DND-41 (cell line): Measurements from ENCODE around the gene IFI30.

ENCODE experiments used
- EZH2 ChIP-seq: IDR thresholded peaks from 3 replicates; pipeline ENCODE4 v1.6.1; 2012; ENCODE audit warnings: borderline replicate concordance, low read depth, mild to moderate bottlenecking, moderate library complexity, low read length, inconsistent platforms; ENCODE audit not compliant: severe bottlenecking
- TF ChIP-seq, protein P1 (sequence below): IDR thresholded peaks from 2 replicates; pipeline ENCODE4 v1.5.1; 2012; ENCODE audit warnings: borderline replicate concordance, low read length, moderate library complexity, mild to moderate bottlenecking; ENCODE audit not compliant: poor library complexity, severe bottlenecking; ENCODE audit errors: extremely low read depth

DNA sequence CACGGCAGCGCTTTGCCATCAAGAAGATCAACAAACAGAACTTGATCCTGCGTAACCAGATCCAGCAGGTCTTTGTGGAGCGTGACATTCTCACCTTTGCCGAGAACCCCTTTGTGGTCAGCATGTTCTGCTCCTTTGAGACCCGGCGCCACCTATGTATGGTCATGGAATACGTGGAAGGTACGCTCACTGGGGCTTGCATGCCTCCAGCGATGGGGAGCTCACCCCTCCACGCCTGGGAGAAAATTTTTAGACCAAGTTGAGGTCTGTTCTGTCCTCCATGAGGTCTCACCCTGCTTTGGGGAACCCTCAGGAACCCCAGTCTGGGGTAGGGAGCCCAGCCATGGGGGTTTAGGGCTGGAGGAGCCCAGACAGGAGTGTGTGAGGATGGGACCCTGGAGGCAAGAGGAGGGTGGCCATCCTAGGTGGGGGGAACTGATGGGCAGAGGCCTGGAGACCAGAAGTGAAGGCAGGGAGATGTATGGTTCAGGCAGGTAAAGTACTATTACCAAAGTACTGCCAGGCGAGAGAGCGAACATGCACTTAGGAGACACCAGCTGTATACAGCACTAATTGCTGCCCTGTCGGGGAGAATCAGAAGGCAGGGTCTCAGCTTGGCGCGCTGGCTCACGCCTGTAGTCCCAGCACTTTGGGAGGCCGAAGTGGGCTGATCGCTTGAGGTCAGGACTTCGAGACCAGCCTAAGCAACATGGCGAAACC is 42.9 kb upstream of the IFI30 start:
- TF ChIP-seq, protein P1, sequence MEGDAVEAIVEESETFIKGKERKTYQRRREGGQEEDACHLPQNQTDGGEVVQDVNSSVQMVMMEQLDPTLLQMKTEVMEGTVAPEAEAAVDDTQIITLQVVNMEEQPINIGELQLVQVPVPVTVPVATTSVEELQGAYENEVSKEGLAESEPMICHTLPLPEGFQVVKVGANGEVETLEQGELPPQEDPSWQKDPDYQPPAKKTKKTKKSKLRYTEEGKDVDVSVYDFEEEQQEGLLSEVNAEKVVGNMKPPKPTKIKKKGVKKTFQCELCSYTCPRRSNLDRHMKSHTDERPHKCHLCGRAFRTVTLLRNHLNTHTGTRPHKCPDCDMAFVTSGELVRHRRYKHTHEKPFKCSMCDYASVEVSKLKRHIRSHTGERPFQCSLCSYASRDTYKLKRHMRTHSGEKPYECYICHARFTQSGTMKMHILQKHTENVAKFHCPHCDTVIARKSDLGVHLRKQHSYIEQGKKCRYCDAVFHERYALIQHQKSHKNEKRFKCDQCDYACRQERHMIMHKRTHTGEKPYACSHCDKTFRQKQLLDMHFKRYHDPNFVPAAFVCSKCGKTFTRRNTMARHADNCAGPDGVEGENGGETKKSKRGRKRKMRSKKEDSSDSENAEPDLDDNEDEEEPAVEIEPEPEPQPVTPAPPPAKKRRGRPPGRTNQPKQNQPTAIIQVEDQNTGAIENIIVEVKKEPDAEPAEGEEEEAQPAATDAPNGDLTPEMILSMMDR, result no peak
- TF ChIP-seq EZH2, result no peak
